Sigmoid colon (tissue), 4 donors: Measurements from ENCODE around the gene GMEB2.
"Not testable (repeated sequence)": the region's sequence is repeated elsewhere in the genome, so short reads cannot be mapped to it uniquely, and the experiment has no call there.

ENCODE experiments used
- EP300 ChIP-seq, 4 donors: sonication (generic); formaldehyde crosslinking; IDR thresholded peaks; one replicate each; pipeline ENCODE4 v1.6.1; 2017; ENCODE audit warnings: antibody characterized with exemption in 4 of 4
- POLR2A ChIP-seq, 2 donors: fragments of 450-650 bp; IDR thresholded peaks; one replicate each; pipeline ENCODE4 v1.6.1; 2016; ENCODE audit warnings: antibody characterized with exemption in 2 of 2, mild to moderate bottlenecking in 2 of 2, moderate library complexity in 2 of 2
- POLR2AphosphoS5 ChIP-seq, 4 donors: sonication (generic); formaldehyde crosslinking; IDR thresholded peaks; one replicate each; pipeline ENCODE4 v1.6.1; 2017; ENCODE audit warnings: antibody characterized with exemption in 4 of 4
- TF ChIP-seq, protein P1 (sequence below), 4 experiments: fragments of 450-650 bp in 3 of 4; fragments of 200-600 bp in 1 of 4; IDR thresholded peaks; one replicate each; pipeline ENCODE4 v1.5.1; 2016 to 2019; ENCODE audit warnings: antibody characterized with exemption in 4 of 4, mild to moderate bottlenecking in 3 of 4, moderate library complexity in 2 of 4

DNA sequence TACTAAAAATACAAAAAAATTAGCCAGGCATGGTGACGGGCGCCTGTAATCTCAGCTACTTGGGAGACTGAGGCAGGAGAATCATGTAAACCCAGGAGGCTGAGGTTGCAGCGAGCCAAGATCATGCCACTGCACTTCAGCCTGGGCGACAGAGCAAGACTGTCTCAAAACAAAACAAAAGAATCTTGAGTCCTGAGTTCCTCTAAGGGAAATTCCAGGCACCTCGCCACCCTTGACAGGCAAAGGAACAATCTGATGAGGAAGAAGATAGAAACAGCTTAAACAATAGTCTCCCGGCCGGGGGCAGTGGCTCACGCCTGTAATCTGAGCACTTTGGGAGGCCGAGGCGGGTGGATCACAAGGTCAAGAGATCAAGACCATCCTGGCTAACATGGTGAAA is 4.5 kb upstream of the GMEB2 start:
- TF ChIP-seq POLR2A, POLR2AphosphoS5, EP300 (IDR thresholded peaks at IDR 0.05): not testable (repeated sequence)
- TF ChIP-seq, protein P1, sequence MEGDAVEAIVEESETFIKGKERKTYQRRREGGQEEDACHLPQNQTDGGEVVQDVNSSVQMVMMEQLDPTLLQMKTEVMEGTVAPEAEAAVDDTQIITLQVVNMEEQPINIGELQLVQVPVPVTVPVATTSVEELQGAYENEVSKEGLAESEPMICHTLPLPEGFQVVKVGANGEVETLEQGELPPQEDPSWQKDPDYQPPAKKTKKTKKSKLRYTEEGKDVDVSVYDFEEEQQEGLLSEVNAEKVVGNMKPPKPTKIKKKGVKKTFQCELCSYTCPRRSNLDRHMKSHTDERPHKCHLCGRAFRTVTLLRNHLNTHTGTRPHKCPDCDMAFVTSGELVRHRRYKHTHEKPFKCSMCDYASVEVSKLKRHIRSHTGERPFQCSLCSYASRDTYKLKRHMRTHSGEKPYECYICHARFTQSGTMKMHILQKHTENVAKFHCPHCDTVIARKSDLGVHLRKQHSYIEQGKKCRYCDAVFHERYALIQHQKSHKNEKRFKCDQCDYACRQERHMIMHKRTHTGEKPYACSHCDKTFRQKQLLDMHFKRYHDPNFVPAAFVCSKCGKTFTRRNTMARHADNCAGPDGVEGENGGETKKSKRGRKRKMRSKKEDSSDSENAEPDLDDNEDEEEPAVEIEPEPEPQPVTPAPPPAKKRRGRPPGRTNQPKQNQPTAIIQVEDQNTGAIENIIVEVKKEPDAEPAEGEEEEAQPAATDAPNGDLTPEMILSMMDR (IDR thresholded peaks at IDR 0.05), result not testable (repeated sequence)
